Activated CD4-positive, alpha-beta T cell treated with anti-CD3 and anti-CD28 coated beads, Interleukin-2, amount 50 U/mL, for 1 hour (primary cell): ENCODE measurements around the gene PXYLP1.
"Not testable (repeated sequence)": the region's sequence is repeated elsewhere in the genome, so short reads cannot be mapped to it uniquely, and the experiment has no call there.

ENCODE experiments used
- DNase-seq: peaks from one replicate; pipeline ENCODE4 v3.0.0-alpha.2; 2020

Gene PXYLP1

DNA sequence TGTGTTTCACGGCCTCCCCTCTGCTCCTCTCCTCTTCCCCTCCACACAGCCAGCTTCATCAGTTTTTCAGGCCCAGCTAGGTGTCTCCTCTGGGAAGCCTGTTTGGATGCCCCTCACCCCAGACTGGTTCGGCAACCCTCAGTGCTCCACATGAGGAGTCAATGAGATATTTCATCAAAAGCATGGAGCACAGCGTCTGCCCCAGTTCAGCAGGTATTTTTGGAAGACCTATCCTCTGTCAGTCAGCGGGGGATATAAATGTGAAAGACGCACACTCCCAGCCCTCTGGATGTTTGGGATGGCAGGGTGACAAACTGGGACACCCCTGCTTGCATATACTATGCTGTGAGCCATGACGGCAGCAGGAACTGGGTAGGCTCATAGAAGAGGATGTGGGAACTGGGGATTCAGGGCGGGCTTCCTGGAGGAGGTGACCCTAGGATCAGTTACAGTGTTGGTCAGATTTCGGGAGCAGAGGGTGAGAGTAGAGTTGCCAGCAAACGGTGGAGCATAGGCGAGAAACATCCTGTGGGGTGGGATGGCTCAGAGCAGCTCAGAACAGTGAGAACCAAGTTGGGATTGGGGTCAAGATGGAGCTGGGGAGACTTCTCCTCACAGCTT lies 42.9 kb downstream of the PXYLP1 start:
- DNase-seq = no peak

DNA sequence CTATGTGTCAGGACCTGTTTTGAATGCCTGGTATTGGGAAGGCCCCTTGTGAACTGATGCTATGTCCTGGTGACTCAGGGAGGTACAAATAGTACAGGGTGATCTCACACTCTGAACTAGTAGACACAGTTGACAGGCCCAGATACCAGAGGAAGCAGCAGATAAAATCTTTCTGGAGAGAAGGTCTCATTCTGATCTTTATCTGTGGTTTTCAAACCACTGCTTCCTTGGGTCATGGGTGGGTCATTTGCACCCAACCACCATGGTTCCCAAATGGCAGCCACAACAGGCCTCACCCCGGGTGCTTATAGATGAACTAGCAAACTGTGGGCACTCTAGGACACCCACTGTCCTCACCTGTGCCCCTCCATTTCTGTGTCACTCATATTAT lies 43.4 kb downstream of the PXYLP1 start:
- no peak for DNase-seq

DNA sequence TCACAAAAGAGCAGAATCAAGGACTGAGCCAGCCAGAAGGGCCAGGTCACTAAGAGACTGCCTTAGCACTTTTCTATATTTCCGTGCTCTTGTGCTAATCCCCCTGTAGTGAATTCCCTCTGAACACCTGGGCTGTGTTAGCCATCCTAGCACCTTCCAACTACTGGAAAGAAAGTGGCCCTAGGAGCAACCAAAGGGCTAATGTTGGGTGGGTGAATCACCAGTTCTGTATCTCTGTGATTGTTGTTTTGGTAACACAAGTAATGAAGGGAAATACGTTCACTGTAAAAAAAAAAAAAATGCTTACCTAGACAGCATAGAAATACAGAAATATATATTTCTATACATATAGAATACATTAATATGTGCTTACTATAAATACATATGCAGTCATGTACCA lies 43.9 kb downstream of the PXYLP1 start:
- no peak for DNase-seq

DNA sequence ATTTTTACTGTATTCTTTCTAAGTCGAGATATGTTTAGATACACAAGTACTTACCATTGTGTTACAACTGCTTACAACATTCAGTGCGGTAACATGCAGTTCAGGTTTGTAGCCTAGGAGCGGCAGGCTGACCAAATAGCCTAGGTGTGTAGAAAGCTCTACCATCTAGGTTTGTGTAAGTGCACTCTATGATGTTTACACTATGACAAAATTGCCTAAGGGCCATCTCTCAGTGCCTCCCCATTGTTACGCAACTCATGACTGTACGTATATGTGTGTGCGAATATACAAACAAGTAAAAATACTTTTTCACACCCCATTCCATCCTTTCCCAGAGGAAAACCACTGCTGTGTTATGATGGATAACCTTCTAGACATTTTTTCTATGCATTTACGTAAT lies 44.3 kb downstream of the PXYLP1 start:
- DNase-seq = no peak

DNA sequence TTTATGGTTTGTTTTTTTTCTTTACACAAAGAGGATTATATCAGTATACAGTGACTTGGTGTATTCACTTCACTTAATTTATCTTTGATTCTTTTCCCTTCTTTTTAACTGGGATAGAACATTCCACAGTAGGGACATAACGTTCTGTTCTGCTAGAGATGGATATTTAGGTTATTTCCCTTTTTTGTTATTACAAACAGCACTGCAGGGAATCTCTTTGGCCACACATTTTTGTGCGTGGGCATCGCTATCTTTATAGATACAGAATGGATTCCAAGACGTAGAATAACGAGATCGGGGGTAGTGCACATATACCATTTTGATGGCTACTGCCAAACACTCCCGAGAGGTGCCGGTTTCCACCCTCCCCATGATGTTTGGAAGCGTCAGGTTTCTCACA lies 44.8 kb downstream of the PXYLP1 start:
- no peak for DNase-seq

DNA sequence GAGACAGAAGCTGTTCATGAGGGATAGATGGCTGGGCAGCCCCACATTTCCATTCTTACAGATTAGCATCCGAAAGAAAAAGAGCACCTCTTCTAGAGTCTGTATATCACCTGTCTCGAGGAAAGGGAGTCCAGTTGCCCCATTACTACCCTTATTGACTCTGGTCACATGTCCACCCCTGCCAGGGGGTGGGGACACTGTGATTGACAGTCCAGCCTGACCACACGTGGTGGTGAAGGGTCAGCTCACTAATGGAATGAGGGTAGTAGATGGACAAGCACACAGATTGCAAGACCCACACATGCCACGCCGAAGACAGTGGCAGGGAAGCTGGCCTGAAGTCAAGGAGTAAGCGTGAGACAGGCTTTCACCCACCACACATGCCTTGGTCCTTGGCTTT lies 45.8 kb downstream of the PXYLP1 start:
- DNase-seq = no peak

DNA sequence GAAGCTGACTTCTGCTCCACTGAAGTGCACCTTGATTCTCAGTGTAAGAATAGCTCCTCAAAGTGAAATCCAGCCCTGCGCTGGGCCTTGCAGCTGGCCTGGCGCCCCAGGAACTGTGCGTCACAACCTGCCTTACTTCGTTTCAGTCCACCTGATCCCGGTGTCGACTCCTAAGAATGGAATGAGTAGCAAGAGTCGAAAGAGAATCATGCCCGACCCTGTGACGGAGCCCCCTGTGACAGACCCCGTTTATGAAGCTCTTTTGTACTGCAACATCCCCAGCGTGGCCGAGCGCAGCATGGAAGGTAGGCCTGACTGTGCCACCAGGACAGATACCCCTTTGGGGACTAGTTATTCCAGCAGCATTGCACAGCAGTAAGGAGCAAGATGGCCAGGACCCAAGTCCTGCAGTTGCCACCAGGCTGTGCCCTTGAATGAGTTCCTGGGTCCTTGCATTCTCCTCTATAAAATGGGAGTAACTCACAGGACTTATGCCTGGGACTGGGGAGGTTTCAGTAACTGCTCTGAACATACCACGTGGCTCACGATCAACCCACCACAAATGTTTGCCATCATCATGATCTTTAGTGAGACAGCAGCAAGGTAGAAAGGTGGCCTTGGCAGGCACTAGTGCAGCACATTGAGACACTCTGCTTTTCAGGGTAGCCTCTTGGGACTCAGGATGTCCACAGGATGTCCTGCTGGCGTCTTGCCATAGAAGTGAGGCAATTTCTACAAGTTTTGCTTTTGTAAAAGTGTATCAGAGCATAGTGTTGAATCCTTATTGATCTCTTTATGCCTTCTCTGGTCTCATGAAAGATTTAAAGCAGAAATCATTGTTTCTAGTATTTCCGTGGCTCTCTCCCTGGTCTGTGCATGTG lies 46.8 kb downstream of the PXYLP1 start:
- DNase-seq = no peak

DNA sequence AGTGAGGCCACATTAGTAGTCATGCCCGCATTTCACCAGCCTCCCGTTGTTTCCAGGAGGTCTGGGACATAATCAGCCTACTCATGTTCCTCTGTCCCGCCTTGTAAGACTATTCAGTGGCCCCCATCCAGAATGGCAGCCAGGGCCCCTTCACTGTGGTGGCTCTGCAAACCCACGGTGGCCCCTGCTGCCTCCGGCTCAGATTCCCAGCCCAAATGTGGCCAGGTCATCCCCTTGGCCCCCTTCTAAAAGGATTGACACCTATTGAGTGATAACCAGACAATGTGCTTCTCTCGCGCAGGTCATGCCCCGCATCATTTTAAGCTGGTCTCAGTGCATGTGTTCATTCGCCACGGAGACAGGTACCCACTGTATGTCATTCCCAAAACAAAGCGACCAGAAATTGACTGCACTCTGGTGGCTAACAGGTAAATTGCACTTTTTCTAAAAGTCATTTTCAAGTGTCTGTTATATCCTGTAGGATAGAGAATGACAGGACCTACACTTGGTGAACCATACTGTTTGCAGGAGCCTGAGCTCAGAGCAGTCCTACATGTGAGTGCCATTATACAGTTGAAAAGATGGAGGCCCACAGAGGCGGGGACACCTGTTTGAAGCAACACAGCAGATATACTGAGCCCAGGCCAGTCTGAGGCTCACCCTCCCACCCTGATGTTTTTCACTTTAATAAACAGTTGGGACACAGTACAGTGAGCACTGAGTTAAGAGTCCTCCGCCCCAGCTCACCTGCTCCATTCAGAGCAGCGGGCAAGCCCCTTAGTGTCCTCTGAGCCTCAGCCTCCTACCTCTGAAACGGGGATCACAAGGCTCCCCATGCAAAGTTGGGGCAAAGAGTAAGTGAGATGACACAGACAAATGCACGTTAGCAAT lies 47.7 kb downstream of the PXYLP1 start:
- DNase-seq = no peak

DNA sequence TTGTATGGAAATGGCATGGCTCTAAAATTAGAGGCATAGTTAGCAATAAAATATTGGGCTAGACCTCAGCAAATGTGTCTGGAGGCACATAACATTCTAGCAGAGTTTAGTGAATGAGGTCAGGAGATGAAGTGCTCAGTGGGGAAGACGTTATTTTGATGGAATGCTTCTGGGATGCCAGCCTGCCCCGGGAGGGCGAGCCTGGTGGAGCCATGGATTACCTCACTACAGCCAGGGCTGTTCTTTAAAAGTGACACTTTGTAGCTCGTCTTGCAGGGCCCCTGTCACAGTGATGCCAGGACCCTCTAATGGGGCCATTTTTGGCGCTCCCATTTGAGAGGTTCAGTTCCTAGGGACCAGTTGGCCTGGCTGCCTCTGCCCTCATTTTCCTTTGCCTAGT lies 48.5 kb downstream of the PXYLP1 start:
- DNase-seq = no peak

DNA sequence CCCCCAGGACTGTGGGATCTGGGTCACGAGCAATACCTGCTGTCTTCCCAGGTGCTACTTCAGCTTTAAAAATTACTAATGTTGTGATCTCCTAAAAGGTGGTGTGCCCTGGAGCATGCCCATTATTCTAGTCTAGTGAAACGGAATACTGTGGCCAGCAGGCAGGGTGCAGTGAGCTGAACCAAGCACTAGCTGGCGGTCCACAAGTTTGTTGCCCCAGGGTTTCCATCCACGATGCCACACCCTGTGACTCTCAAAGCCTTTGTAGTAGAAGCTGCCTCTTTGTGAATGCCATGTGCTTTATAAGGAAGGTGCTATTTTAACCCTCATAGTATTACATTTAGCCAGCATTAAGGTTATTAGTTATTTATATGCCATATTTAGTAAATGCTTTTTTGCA lies 49.1 kb downstream of the PXYLP1 start:
- no peak for DNase-seq

DNA sequence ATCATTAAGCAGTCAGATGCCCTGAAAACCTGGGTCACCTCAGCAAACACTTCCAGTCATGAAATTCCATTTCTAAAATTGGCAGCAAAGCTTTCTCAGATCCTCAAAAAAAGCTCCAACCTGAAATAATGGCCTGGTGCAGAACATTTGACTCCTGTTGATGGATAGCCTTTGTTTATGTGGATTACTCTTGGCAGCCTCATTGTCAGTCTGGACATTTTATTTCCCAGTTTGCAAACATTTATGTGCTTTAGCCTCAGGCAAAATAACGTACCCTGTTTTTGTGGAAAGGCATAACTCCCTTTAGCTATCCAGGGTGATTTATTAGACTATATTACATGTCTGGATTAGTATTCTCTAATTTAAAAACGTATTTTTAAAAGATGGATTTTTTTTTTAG lies 53.9 kb downstream of the PXYLP1 start:
- no peak for DNase-seq

DNA sequence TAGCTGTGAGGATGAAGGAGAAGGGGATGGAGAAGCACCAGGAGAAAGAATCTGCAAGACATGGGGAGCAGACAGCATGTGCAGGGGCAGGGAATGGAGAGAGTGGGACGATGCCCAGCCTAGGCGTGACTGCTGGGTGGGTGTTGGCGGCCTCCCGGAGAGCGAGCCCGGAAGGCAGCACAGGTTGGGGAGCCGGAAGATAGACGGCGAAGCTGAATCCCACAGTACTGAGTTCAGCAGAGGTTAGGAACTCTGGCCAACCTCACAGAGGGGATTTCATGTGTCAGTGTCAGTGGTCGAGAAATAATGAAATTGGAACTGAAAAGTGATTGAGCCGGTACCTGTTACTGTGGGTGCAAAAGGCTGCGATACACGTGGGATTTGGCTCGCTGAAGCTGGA lies 55.2 kb downstream of the PXYLP1 start:
- DNase-seq = no peak

DNA sequence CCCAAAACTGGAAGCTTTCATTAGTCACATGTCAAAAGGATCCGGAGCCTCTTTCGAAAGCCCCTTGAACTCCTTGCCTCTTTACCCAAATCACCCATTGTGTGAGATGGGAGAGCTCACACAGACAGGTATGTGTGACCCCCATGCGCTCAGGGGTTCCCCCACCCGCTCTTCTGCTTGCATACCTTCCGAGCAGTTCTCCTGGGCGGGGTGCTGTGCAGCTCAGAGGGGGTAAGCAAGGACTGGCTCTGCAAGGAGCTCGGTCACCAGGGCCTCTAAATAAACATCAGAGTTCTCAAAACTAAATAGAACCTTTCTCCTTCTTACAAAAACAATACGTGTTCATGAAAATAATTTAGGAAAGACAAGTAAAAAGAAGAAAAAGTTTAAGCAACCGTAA lies 55.7 kb downstream of the PXYLP1 start:
- DNase-seq = no peak

DNA sequence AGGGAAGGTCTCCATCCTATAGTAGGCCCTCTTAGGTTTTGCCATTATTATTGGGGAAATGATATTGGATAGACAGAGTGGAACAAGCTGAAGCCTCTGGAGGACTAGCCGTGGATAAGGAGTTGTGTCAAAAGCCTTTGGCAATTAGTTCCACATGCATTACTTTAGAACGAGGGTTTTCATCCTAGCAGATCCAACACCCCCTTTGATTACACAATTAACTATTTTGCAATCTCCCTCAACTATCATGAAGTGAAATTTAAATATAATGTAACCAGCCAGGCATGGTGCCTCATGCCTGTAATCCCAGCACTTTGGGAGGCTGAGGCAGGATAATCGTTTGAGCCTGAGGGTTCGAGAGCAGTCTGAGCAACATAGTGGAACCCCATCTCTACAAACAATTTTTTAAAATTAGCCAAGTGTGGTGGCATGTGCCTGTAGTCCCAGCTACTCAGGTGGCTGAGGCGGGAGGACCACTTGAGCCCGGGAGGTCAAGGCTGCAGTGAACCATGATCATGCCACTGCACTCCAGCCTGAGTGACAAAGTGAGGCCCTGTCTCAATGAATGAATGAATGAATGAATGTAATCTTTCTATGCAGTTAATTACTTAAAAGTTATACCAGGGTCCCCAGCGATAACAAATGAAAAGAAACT lies 56.8 kb downstream of the PXYLP1 start:
- DNase-seq = no peak

DNA sequence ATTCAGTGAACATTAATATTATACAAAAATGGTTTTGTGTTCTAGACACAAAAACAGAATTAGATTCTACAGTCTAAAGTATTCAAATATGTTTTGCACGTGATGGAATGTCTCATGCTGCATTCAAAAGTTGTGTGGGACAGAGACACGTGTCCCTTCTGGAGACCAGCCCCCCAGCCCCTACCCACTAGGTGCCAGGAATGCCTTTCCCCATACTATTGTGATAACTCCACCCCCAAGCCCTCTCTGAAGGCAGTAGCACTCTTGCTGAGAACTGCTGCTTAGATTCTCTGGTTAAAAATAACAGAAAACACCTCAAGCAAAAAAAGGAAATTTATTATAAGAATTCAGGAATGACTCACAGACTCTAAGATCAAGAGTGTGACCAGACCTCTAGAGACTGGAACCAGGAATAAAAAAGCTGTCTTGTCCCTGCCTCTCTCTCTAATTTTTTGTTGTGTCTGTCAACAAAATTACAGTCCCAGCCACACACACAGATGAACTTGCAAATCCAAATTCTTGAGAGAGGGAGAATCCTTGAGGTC lies 57.7 kb downstream of the PXYLP1 start:
- DNase-seq = no peak

DNA sequence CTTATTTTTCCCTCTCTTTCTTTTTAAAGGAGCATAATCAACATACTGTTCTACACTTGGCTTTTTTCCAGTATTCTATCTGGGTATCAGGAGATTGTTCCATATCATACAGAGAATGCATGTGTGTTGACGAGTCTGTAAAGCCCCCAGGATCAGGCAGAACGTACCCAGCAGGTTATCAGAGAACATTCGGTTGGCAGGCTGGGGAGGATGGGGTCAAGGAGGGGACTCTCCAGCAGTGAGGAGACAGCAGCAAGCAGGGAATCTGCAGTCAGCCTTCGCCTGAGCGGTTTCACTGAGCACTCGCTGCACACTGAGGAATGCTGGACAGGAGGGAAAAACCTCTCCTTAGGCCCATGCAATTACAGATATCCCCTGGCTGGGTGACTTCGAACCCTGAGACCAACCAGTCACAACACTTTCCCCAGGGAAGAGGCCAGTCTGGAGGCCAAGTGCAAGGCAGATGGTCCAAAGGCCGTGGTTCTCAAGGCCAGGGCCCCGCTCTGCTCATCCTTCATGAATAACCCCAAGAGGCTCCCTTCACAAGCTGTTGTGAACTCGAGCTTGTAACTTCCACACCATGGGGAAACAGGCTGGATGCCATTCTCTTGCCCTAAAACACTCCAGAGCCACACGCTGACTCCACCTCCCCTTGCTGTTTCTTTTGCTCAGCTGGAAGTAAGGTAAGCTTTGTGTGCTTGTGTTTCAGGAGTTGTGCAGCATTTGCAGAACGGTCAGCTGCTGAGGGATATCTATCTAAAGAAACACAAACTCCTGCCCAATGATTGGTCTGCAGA lies 60.1 kb downstream of the PXYLP1 start:
- no peak for DNase-seq

DNA sequence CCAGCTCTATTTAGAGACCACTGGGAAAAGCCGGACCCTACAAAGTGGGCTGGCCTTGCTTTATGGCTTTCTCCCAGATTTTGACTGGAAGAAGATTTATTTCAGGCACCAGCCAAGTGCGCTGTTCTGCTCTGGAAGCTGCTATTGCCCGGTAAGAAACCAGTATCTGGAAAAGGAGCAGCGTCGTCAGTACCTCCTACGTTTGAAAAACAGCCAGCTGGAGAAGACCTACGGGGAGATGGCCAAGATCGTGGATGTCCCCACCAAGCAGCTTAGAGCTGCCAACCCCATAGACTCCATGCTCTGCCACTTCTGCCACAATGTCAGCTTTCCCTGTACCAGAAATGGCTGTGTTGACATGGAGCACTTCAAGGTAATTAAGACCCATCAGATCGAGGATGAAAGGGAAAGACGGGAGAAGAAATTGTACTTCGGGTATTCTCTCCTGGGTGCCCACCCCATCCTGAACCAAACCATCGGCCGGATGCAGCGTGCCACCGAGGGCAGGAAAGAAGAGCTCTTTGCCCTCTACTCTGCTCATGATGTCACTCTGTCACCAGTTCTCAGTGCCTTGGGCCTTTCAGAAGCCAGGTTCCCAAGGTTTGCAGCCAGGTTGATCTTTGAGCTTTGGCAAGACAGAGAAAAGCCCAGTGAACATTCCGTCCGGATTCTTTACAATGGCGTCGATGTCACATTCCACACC lies 60.9 kb downstream of the PXYLP1 start:
- DNase-seq = no peak

DNA sequence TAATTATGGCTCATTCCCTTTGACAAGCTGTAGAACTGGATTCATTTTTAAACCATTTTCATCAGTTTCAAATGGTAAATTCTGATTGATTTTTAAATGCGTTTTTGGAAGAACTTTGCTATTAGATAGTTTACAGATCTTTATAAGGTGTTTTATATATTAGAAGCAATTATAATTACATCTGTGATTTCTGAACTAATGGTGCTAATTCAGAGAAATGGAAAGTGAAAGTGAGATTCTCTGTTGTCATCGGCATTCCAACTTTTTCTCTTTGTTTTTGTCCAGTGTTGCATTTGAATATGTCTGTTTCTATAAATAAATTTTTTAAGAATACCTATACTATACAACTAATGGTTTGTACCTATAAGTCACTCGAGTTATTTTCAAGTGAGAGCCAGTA lies 62.7 kb downstream of the PXYLP1 start:
- no peak for DNase-seq

DNA sequence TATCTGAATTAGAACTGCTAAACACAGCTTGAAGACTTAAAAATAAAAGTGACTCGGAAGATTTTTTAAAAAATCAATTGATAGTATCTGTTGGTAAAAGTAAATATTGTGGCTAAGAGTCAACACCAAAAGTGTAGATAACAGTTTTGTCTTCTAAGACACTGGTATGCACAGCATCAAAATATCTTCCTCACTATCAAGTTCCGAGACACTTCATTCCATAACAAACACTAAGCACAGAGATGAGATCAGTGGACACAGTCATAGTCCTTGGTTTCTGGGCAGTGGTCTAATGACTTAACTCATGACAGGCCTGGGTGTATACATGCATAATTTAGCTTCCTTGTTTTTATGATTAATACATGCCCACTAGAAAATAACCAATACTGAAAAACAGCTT lies 63.2 kb downstream of the PXYLP1 start:
- no peak for DNase-seq

DNA sequence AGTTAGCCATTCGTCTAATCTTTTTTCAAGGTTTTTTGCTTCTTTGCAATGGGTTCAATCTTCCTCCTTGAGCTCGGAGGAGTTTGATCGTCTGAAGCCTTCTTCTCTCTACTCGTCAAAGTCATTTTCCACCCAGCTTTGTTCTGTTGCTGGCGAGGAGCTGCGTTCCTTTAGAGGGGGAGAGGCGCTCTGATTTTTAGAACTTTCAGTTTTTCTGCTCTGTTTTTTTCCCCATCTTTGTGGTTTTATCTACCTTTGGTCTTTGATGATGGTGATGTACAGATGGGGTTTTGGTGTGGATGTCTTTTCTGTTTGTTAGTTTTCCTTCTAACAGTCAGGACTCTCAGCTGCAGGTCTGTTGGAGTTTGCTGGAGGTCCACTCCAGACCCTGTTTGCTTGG lies 68.8 kb downstream of the PXYLP1 start:
- not testable (repeated sequence) for DNase-seq
